GM15510 (cell line): ENCODE results near the gene FYB1.

Source experiments
- POLR2A ChIP-seq: IDR thresholded peaks from 3 replicates; pipeline ENCODE4 v1.6.1; 2011; ENCODE audit warnings: borderline replicate concordance; ENCODE audit not compliant: insufficient read length; ENCODE audit errors: extremely low read depth

Gene FYB1

DNA sequence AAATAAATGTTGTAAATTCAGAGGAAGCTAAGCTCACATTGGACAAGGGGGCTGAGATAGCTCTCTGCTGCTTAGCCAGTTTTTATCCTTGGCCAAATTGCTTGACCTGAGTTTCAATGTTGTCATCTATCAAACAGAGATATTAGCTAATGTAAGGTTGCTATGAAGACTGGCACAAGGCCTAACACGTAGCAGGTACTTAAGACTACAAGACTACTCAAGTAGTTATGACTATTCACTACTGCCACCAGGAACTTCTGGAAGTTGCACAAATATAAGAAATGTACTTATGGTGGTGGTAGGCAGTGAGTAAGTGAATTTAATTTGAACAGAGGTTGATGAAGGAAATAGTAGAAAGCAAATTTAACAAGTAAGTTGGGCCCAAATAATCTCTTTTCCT lies 17.4 kb upstream of the FYB1 start:
- no peak for TF ChIP-seq POLR2A

DNA sequence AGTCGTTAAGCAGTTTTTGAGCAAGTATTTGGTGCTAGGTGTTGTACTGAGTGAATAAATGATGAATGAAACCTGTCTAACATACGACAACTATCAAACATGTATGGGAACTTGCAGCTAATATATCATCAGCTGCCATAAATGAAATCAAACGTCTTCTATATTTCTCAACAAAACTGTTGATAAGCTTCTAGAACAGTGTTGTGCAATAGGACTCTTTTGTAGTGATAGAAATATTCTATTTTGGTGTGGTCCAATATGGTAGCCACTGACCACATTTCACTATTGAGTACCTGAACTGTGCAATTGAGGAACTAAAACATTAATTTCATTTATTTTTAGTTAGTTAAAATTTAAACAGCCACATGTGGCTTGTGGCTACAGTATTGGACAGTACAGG lies 16.3 kb upstream of the FYB1 start:
- TF ChIP-seq POLR2A, result no peak

DNA sequence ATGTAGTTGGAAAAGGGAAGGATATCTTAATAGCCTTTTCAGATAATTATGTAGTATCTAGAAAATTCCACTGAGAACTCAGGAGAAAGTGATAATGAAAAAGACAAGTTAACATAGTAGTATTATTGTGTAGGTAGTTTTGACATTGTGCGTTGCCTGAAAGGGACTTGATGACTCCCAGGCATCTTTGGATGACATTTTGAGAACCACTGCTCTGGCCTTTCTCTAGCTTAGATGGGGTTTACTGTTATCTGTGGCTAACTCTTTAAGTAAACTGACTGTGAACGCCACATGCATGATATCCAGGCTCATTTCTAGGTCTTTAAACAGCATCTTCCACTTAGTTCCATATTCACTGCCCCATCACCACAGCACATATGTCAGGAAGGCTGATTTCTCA lies 14.4 kb upstream of the FYB1 start:
- no peak for TF ChIP-seq POLR2A

DNA sequence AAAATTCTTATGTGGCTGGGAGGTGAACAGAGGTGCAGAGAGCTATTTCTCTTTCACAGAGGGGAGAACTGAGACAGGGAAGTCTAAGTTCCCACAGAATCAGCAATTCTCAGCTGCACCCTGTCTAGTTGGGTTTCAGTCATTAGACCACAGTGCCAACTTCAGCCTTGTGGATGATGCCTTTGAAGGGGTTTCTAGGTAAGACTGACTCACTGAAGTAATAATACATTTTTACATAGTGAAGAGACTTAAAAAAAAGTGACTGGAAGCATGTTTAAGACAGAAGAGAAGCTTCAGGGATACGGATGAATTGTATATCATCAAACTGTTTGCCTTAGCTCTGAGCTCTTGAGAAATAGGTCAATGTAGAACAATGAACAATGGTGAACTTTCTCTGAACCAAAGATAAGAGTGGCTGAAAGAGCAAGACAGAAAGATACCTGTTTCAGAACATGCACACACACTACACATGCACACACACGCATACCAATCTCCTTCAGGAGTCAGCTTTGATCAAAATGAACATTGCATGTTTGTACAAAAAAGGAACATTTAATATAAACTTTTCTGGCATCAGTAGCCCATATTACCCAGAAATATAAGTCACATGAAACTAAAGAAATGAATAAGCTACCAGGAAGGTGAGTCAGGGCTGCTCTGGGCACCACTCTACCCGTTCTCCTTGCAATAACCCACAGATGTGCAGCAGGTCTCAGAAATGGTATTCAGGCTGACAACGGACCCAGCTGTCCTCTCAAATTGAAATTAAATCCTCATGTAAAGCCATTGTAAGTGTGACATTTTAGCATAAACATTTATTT lies 12.6 kb upstream of the FYB1 start:
- no peak for TF ChIP-seq POLR2A

DNA sequence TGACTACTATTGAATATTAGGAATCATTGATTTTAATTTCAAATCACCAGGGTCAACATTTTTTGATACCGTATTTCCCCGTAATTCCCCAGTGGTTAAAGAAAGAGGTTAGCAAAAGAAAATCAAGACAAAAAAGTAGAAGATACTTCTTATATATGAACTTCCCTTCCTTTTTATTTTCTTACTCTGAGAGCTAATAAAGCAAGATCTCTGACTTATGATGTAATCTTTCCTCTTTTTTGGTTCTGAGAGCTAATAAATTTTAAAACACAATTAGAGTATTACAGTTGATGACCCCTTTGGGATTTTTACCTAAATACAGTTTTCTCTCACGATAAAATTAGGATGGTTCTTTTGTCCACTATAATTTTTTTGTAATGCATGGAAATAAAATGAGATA lies 9.2 kb upstream of the FYB1 start:
- no peak for TF ChIP-seq POLR2A

DNA sequence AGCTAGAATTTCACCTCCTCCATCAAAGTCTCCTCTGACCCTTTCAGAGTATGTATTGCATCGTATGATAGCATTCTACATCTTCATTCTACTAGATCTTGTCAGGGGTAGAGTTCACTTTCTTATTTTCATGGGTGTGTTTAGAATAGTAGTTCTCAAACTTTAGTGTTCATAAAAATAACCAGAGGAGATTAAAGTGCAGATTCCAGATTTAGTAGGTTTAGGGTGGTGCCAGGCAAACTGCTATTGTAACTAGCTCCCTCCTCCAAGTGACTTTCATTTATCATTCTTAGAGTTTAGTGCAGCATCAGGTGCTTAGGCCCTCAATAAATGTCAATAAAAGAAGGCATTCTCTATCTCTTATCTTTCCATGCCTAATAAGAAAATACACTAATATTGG lies 7.2 kb upstream of the FYB1 start:
- TF ChIP-seq POLR2A, result no peak

DNA sequence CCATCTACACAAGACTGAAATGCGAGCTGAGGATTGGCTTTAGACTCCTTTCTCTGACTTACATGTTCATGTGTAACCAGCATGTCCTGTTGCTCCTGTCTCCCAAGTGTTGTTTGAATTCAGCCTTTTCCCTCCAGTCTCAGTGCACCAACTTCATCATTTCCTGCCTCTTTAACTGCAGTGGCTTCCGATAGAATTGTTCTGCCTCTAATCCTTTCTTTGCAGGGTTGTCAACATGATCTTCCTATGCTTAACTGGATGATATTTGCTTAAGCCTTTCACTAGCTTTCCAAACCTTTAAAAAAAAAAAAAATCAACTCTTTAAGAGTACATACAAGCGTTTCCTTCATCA lies 6.7 kb upstream of the FYB1 start:
- TF ChIP-seq POLR2A, result no peak

DNA sequence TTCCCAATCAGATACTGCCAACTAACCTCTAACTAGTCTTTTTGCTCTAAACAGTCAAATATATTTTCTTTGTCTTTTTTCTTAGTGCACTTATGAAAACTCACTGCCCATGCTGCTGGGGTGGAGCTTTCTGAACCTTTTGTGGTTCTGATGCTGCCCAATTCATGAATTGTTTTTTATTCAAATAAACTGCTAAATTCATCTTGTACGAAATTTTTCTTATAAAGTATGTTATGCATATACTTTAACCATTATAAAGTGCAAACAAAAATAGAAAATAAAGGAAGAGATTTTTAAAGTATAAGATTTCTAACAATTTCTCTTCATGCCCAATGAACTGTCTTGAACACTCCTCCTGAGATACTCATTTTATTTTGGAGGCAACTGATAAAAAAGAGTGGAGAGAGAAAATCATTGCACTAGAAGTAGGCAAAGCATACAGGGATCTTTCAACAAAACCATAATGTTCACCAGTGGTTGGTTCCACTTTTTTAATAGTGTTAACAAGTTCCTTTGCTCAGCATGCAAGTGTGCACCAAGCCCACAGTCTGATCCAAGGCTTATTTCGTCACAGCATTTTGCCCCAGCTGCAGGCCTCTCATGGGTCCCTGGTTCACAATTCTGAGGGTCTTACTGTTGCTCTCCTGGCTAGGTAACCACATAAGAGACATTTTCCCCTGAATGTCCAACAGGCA lies 6.2 kb upstream of the FYB1 start:
- no peak for TF ChIP-seq POLR2A

DNA sequence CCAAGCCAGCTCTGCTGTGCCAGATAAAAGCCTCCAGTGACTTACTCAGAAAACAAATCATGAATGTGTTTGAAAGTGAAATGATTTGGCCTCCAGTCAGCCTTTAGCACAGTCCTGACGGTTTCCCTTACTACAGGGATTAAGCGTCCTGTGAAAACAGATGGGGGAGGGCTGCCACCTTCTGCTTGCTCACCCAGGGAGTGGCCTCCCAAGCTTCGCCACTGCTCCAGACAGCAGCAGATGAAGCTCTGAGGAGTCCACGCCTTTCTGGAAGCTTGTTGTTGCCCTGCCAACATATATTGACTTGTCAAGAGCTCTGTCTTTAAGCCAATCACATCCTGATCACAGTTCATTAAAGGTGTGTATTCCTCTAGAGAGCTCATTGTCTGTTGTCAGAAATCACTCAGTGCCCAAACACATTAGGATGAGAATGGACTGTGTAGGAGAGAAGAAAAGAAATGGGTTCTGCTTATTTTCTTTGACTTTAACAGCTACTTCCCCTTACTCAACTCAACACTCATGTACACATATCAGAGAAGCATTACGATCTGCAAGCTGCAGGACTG lies 4.9 kb upstream of the FYB1 start:
- TF ChIP-seq POLR2A, result no peak

DNA sequence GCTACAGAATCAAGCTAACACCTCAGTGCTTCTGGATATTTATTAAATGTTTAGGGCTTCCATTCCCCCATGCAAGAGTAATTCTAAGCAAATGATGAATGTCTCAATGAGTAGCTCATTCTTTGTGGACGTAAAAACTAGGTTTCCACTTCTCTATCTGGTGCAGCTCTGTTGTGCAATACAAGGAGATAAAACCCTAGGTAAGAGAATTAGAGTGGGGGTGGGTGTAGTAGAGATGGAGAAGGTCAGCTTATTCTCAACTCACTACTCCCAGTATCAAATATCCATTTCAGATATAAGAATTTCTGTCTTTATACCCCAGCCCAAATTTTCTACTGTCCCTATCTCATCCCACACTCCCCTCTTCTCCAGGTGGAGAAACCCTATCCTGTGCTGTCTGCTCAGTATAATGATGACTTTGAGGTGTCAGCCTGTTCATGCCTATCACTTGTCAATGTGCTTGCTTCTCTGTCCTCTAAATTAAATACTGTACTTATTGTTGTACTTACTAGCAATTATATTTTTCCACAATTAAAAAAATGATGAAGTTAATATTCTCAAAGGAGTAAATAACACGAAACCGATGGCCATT lies 4.3 kb upstream of the FYB1 start:
- no peak for TF ChIP-seq POLR2A

DNA sequence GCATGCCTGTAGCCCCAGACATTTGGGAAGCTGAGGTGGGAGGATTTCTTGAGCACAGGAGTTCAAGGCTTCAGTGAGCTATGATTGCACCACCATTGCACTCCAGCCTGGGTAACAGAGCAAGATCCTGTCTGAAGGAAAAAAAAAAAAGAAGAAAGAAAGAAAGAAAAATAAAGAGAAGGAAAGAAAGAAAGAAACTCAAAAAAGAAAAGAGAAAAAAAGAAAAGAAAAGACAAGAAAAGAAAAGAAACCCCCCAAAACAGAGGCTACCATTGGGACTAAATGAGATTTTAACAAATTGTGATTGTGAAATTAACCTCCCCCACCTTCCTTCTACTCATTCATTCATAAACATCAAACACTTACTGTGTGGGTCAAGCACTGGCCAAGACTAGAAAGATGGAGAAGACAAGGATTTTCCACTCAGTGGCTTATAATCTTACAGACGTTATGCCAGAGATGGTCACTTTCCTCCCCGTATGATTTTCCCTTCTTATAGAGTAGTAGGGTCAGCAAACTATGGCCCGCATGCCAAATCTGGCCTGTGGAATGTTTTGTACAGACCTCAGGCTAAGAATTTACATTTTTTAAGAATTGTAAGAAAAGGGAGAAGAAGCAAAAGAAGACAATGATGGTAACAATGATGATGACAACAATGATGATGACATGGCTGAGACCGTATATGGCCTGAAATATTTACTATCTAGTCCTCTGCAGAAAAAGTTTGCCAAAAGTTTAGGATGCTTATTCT lies 1.1 kb upstream of the FYB1 start:
- TF ChIP-seq POLR2A, result no peak

DNA sequence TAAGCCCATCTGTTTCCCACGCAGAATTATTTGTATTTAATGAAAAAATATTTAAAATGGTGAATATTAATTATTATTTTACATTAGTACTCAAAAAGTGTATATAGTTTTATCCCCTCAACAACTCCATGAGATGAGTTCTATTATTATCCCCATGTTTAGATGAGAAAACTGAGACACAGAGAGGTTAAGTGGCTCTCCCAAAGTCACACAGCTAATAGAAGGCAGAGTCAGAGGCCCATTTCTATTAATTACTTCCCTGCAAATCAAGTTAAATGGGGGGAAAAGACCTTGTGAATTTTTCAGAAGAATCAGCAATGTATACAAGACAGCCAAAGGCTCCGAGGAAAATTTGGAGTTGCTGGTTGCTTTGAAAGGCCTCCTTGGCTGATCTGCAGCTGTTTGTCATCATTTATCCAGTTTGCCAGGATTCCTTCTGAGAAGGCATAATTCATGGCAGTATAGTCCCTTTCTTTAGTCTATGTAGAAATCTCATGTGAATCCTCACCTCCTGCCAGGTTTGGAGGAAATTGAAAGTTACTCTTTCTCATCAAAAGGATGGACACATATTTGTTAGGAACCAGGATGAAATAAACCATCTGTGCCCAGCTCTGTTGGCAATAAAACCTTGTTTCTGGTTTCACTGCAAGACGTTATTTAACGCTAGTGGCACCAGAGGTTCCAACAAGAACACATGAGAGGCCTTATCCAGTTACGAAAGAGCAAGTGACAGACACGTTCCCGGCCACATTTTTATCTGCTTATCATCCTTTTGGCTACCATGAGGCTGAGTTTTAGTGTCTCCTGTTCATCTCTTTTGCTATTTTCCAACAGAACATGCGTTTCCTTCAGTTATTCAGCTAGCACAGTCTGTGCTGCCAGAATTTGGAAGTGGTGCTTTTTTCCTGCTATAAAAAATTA lies 621 bp downstream of the FYB1 start:
- TF ChIP-seq POLR2A, result no peak

DNA sequence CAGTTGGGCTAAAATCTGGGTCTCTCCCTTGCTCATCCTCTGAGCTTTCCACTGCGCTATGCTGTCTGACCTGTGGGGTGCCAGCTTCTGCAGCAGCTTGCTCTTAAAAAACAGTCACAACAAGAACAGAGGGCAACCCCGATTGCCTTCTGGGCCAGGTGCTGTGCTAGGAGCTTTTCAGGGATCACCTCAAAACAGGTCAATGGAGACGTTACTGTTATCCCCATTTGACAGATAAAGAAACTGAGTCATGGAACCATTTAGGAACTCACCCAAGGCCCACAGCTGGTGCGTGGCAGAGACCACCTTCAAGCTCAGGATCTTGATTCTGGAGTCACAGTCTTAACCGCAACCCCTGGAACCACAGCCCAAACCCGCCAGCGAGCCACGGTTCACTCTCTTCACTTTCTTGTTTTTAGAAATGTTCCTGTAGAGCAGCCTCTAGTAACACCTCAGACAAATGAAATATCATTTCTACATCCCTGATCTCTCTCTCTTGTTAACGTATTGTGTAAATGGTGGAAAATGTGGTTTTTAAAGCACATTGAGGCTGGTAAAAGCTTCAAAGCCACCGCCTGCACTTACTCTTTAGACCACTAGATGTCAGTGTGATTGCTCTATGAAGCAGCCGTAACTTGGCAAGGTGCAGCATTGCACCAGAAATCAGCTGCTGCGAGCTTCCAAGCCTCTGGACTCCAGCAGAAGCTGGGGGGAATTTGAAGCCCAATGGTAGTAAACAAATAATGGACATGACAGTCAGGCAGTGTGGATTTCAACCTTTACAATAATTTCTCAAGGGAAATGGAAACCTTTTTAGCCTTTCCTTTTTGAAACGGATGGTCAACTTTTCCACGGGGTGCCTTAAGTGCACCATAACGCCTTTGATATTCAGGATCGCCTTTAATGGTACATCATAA lies 1.7 kb downstream of the FYB1 start:
- no peak for TF ChIP-seq POLR2A
